ENCODE data around the gene CCDC51. TPM values are rescaled to one million over a fixed set of nuclear protein-coding genes. Genes with fewer than 3 reads are reported as not detected.

Gene CCDC51
- total RNA-seq, 1 donor from 2014 or later, result 13.3 TPM

DNA sequence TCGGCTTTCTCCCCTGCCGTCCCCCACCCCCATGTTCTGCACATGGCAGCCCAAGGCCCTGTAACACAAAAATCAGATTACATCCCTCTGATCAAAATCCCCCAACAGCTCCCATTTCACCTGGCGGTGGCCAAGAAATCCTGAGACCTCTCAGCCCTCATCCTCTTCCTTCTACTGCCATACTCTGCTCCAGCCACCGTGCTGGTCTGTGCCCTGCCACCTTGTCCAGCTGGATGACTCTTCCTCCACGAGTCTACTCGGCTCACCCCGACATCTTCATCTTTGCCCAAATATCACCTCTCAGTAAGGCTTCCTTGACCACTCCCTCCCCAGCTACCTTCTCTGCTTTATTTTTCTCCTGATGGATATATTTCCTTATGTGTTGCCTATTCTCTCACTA lies 3.1 kb downstream of the CCDC51 start:
- intact Hi-C loops (cut with micrococcal nuclease), result loop anchor here (5.0 to 10.0 kb wide), 2 partner anchors 40 to 162 kb away; no protein-coding TSS in a partner anchor
- DNase-seq, result no peak
- ATAC-seq, result no peak

DNA sequence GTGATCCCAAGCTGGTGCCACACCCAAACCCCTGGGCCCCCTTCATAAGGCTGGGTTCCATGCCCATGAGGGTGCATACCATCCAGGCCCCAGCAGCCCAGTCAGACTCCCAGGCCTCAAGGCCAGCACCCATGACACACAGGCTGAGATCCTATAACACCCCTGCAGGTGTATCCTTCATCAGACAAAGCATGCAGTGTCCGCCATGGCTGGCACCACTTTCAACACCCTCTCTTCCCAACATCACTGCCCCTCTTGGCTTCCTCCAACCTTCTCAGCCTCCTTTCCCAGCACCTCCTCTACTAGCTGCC lies 3.5 kb downstream of the CCDC51 start:
- intact Hi-C loops (cut with micrococcal nuclease), result loop anchor here (5.0 to 10.0 kb wide), 2 partner anchors 39 to 162 kb away; no protein-coding TSS in a partner anchor
- no peak for ATAC-seq
- DNase-seq, result no peak

DNA sequence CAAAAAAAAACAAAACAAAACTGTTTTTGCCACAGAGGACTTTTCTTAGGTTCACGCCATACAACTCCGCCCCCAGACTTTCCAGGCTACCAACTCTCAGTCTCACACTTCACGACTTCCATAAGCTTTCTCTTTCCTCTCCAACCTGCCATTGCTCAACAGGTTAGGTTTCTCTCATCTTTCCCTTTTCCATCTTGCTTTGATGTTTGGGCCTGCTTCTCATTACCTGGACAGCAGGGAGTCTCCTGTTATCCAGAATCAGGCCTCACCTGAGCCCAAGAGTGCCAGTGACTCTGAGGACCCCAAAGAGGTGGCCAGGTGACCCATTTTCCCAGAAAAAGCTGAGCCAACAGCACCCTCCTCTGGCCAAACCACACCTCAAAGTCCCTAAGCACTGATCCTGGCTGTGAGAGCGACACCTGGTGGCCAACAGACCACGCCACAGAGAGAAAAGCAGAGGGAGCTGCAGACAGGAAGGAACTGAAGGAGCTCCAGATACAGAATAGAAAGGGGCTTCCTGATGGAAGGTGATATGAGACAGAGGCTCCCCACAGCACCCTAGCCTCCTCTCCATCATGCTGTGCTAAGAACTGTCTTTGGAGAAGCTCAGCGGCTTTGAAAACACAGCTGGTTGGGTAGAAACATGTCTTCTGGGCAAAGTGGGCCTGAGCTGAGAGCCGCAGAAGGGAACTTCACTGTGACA lies 4.0 kb downstream of the CCDC51 start:
- peak; percentile 88 for DNase-seq
- intact Hi-C loops (cut with micrococcal nuclease), result loop anchor here (5.0 to 10.0 kb wide), 2 partner anchors 39 to 161 kb away; no protein-coding TSS in a partner anchor
- ATAC-seq, result peak; percentile 59

DNA sequence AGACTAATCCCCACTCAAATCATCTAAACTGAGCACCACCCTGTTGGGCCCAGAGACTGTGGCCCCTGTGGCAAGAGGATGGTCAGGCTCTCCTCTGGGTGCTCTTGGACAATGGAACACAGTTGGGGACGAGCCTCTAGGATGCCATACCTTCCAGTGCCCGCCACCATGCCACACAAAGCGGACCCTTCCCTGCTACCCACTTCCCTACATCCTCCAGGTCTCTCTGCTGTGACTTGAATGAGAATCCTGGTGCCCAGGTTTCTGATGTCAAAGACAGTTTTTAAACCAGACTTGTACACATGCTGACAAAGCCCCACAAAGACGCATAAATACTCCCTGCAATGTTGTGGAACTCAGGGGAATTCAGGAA lies 4.7 kb downstream of the CCDC51 start:
- ATAC-seq (no peak), DNase-seq (no peak)
- intact Hi-C loops (cut with micrococcal nuclease), result loop anchor here (5.0 to 10.0 kb wide), 2 partner anchors 38 to 160 kb away; no protein-coding TSS in a partner anchor

DNA sequence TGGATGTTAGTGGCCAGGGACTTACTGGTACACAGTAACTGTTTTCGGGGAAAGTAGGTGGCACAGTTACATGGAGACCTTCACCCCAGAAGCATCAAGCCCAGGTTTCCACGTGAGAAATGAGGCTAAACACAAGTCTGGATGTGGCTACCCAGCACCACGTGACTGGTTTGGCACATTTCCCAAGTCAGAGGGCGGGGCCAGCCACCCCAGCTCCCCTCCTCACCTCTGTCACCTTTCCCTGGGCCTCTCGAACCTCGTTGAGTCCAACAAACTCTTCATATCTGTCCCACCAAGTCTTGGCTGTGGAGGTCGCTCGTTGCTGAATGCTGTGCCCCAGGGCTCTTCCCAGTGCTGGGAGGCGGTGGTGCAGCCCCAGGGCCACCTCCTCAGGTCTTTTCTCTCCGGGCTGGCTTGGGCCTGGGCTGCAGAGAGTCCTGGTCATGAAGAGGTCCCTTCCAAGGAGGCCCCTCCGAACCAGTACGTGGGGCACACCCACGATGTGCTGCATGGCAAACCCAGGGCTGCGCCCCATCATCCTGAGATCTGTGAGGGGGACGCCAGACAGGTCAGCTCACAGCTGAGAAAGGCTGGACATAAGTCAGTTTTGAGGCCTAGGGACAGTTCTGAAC lies 5.2 kb downstream of the CCDC51 start:
- intact Hi-C loops (cut with micrococcal nuclease), result loop anchor here (5.0 to 10.0 kb wide), 2 partner anchors 37 to 160 kb away; no protein-coding TSS in a partner anchor
- ATAC-seq, result no peak
- DNase-seq, result no peak

DNA sequence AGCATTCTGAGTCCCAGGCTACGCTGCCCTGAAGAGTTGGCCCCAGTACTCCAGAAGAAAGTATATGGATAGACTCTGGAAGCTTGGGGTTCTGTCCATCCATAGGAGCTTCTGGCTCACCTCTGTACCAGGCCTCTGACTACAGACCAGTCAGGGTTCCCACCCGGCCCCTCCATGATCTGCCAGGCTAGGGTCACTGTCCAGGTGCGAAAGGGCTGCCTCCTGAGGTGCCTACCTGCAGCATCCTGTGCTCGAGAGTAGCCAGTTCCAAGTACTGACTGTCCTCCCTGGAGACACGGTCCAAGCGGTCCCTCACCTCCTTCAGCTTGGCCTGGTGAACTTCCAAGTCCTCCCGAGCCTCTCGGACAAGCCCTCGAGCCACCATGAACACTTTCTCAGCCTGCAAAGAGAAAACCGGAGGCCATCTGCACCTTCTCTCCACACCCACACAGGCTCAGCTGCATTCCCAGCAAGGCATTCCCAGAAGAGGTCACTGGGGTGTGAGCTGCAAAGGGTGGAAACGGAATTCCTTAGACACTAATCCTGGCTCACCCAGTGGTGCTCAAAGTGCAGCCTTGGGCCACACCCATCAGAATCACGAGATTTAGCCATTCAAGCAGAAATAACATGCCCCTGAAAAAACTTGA lies 6.3 kb downstream of the CCDC51 start:
- intact Hi-C loops (cut with micrococcal nuclease), result loop anchor here (10.0 kb wide), 1 partner anchor 159 kb away; no protein-coding TSS in a partner anchor
- DNase-seq (no peak), ATAC-seq (no peak)

DNA sequence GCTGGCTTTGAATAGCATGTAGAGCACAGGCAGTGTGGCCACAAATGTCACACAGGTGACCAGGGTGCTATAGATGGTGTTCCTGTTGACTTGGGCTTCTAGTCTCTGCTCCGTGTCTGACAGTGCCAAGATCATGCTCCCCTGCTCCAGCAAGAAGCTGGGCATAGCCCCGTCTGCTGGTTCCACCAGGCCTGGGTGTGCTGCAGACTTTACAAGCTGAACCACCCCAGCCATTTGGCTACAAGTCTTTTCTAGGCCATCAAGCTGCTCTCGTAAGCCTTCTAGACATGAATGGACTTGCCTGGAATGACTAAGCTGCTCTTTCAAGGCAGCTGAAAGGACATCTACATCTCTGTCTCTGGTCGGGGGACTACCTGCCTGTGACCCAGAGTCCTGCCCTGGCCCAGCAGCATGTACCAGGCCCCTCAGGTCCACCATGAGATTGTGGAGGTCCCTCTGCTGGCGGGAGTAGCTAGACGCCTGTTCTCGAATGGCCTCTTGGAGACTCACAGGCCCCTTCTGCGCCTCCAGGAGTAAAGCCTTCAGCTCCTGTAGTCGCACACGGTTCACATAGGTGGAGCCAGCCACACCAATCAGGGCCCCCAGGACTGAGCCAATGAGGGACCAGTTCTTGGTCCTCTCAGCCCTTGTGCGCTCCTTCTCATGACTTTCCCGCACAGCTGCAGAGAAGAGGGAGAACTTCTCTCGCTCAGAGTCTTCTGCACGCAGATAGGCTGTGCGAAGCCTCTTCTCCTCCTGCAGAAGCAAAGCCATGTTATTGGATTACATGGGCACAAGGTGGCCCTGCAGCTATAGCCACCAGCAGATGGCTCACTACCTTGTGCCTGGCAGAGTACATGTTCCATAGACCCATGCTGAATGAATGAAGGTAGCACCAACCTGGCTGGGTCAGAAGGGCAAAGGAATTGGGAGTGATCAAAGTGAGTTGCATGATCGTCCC lies 7.2 kb downstream of the CCDC51 start:
- intact Hi-C loops (cut with micrococcal nuclease), result loop anchor here (10.0 kb wide), 1 partner anchor 158 kb away; no protein-coding TSS in a partner anchor
- ATAC-seq, result no peak
- DNase-seq, result no peak

DNA sequence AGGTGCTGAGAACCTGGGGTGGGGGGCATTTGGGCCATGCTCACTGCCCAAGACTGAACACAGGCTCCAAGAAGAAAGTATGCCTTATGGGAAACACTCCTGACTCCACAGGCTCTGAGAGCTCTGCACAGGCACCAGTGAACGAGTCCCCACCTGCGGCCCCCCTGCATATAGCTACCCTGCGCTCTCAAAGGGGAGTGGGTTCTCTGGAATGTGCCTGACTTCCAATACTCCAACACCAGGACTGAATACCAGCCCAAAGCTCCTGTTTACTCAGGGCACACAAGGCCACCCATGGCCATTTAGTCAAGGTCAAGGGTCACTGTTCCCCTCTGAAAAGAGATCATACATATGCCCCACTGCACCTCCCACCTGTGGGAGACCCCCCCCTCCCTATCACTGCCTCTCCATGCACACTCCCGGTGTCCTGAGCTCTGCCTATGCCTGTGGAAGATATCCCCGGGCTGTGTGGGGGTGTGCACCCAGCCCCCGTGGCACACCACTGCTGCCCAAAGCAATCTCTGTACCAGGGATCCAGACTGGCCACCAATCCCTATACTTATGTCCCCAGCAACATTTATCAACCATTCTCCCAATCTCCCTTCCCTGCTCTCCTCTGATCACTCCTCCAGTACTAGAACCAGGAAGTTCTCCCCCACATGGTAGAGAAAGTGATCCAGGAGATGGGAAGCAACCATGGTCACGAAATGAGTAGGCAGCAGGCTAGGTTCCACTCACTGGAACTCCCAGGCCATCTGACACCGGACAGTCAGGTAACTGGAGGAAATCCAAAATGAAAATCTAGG lies 8.5 kb downstream of the CCDC51 start:
- intact Hi-C loops (cut with micrococcal nuclease), result loop anchor here (10.0 kb wide), 1 partner anchor 157 kb away; no protein-coding TSS in a partner anchor
- DNase-seq (no peak), ATAC-seq (no peak)

DNA sequence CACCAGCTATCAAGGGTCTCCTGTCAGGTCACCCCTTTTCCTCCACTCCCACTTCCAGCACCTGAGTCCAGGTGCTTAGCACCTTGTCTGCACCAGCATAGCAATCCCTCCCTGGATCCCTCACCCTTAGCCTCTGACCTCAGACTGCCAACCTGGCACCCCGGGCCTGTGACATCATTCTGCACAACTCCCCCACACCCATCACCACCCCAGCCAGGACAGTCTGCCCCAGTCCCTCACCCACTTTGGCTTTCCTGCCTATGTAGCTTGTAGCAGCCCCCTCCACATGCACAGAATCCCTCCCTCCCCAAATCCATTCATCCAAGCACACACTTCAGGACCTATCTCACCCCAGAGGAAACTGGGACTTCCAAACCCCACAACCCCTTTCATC lies 9.2 kb downstream of the CCDC51 start:
- DNase-seq (no peak), ATAC-seq (no peak)
- intact Hi-C loops (cut with micrococcal nuclease), result loop anchor here (10.0 kb wide), 1 partner anchor 156 kb away; no protein-coding TSS in a partner anchor

DNA sequence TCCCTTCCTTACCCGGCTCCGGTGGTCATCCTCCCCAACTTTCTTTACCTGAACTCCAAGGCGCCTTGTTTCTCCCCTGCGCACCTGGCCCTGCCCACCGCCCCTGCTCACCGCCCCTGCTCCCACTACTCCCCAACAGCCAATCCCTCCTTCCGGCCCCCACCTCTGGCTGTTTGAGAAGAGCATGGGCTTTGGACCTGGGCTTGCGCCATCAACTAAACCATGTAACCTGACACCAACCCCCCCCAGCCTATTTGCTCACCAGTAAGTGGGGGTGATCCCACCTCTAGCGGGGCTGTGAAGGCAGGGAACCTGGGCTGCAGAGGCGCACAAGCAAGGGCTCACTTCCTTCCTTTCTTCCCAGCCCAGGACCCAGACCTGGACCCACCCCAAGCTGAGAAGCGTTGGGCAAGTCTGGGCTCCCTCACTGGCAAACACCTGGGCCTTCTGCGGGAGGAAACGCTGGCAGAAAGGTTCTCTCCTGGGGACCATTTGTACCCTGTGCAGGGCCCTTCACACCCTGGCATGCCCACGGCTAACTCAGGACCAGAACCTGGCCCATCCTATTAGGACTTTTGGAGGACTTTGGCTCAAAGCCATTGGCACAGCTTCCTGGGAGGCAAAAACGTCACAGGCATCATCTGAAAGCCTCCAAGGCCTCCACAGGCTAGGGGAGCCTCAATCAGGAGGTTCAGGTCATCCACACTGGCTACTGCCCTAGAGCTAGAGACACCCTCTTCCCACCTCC lies 9.8 kb downstream of the CCDC51 start, which contains the start of gene PLXNB1:
Gene PLXNB1, minus strand, starts transcription at position 127 of the 748 bp plus-strand sequence. CDS start 5,475 bp downstream, outside the sequence.
- peak; percentile 2 for ATAC-seq
- intact Hi-C loops (cut with micrococcal nuclease), result loop anchor here (10.0 kb wide), 1 partner anchor 155 kb away; no protein-coding TSS in a partner anchor
- peak; percentile 56 for DNase-seq

DNA sequence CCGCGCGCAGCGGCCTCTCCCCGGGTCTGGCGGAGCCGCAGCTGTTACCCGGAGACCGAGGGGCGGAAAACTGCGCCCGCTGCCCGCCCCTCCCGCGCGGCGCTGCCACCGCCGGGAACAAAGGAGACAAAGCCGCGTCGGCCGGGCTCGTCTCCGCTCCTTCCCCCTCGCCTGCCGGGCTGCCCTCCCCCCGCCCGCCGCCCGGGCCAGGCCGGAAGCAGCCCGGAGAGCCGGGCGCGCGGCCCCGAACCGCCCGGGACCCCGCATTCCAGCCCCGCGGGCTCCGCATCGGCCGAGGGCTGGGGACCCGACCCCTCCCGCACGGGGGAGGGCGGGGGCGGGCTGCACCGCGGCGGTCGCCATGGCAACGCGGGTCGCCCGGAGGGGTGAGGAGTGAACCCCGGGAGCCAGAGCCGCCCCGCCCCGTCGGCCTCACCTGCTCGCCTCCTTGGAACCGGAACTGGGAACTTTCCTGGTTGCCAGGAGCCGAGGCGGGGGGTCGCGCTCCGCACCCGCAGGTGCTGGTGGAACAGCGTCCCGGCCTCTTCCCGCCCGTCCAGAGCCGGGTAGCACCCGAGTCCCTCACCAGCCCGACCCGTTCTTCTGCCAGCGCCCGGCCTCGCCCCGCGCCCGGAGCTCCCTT lies 10.5 kb downstream of the CCDC51 start:
- intact Hi-C loops (cut with micrococcal nuclease), result no loop called here
- DNase-seq (peak; percentile 71), ATAC-seq (peak; percentile 23)

DNA sequence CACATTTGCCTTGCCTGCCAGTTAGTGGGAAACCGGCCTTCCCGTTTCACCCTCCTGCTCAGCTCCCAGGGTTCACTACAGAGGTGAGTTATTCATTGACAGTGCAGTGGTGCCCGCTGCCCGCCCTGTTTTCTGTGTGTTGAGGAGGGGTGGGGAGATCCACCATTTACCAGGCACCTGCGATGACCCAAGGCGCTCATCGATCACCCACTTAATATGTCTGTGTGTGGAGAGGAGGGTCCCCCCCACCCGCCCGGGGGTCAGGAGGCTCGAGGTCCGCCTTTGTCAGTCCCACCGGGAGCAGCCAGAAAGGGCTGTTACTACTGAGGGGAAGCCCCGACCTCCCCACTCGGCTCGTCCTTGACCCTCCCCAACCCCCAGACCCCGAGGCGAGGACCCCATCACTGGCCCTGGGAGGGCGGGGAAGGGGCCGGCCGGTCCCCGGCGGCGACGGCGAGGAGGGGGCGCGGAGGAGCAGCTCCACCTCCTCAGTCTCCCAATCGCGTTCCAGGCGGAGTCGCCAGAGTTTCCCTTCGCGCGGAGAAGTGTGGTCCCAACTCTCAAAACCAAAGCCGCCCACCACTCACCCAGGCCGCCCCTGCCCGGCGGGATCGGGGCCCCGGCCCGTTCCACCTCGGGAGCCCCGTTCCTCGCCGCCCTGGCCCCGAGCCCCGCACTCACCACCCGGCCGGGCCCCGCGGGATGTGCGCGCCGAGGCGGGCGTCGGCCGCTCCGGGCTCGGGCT lies 11.2 kb downstream of the CCDC51 start:
- ATAC-seq, result peak; percentile 16
- DNase-seq, result peak; percentile 63
- intact Hi-C loops (cut with micrococcal nuclease), result no loop called here

DNA sequence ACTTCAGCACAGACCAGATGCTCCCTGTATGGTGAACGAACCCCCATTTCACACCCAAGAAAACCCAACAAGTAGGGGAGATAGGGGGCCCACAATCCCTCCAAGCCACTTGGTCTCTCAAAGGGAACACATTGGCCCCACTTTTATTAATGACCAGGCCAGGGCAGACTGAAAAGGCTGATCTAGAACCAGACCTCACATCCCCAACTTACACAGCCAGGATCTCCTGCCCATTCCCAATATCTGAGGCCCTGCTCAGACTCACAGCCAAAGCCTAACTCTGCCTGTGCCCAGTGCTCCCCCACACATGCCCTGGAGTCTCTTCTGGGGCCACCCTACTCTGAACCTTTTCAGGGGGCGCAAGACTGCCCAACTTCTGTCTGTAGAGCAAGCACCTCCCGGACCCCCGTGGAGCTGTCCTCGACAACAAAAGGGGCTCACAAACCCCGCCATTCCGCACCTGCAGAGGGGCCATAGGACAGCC lies 11.8 kb downstream of the CCDC51 start:
- DNase-seq (no peak), ATAC-seq (no peak)
- intact Hi-C loops (cut with micrococcal nuclease), result no loop called here

DNA sequence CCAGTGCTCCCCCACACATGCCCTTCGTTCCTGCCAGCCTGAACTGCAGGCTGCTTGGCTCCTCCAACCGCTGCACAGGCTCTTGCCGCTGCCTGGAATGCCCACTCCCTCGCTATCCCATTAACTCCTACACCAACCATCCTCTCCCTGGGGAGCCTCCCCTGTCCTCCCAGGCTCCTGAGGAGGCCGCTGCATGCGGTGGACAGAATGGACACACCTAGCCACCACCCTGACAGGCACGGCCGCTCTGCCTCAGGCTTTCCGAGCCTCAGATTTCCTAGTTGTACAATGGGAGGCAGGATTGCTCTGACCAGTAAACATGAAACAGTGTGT lies 12.3 kb downstream of the CCDC51 start:
- ATAC-seq, result peak; percentile 17
- peak; percentile 37 for DNase-seq
- intact Hi-C loops (cut with micrococcal nuclease), result no loop called here

DNA sequence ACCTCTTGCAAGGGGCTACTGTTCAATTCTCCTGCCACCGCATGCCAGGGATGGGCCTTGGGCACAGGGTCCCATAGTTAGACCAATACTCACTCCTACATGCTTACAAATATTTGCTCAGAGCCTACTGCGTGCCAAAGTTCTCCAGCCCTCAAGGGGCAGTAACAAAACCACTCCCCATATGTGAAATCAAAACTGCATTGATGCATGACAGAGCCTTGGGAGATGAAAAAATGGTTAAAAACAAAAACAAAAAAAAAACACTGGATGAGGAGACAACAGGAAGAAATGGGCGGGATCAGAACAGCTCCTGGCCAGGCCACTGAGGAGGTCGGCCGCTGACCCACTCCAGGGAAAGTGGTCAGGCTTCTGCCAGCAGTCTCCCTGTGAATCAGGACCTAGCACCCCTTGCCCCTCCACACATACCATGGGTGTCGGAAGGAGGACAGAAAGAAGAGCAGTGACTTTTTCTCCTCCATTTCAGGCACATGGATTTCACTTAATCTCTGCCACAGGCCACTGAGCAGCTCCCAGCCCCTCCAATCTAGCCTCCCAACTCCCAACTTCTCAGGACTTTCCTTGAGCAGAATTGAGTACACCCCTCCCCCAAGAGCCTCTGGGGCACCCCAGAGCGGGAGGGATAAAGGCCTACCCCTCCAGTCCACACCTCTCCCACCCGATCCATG lies 12.8 kb downstream of the CCDC51 start:
- no peak for ATAC-seq
- intact Hi-C loops (cut with micrococcal nuclease), result no loop called here
- DNase-seq, result peak; percentile 35
